K562 (cell line): ENCODE data around the gene ISLR2. TPM values are rescaled to one million over a fixed set of nuclear protein-coding genes. Genes with fewer than 3 reads are reported as not detected.

Experiments
- ATAC-seq: fragments of 200-7000 bp; cut with Tn5 transposase; 3 replicates; pipeline ENCODE4 v1.9.1; 2020; ENCODE audit warnings: moderate library complexity
- BruUV-seq: library from RNA; stranded (reverse); fragments of 400-500 nt; replicated peaks from 2 replicates; lab custom pipeline; 2021; lab: Mats Ljungman, UMichigan
- CTCF ChIA-PET: fragments of 300-600 bp; formaldehyde crosslinking; extraction: SDS; loops from one replicate; lab custom pipeline; 2021; ENCODE audit warnings: low intra/inter-chr PET ratio; lab: Yijun Ruan, JAX
- POLR2A ChIA-PET: fragments of 300-600, 350-650 bp; sonication (Branson Sonifier 250); formaldehyde crosslinking; extraction: SDS; loops from one replicate; lab custom pipeline; 2021; ENCODE audit warnings: antibody characterized with exemption, inconsistent platforms; lab: Yijun Ruan, JAX
- DNase-seq, 4 experiments: peaks; one replicate each; pipeline versions ENCODE4 v3.0.0 to v3.0.0-alpha.2; 2011 to 2018; ENCODE audit warnings: low spot score in 3 of 4, mixed read lengths in 3 of 4; ENCODE audit errors: extremely low read depth in 1 of 4
- FAIRE-seq: peaks from 2 replicates; lab custom pipeline; 2011; peaks lifted over from hg19 to GRCh38; lab: Jason Lieb, UNC
- H2AFZ ChIP-seq: 2 replicates; pipeline ENCODE4 v1.6.0; 2011; ENCODE audit warnings: low read depth, low read length, control low read depth, inconsistent platforms
- H3K27ac ChIP-seq: fragments of 200-600 bp; 3 replicates; pipeline ENCODE4 v1.8.0; 2011; ENCODE audit warnings: low read depth, mild to moderate bottlenecking, control low read depth, inconsistent platforms, low read length, moderate library complexity, mixed read lengths; ENCODE audit errors: extremely low read depth
- H3K27me3 ChIP-seq, 2 experiments: fragments of 300-600 bp in 1 of 2; 2 replicates in 1 of 2; 3 replicates in 1 of 2; pipeline versions ENCODE4 v1.6.0 to v1.8.0; 2011; ENCODE audit warnings: inconsistent platforms in 2 of 2, low read length in 2 of 2, mild to moderate bottlenecking in 1 of 2, mixed read lengths in 1 of 2, moderate library complexity in 1 of 2; ENCODE audit not compliant: control insufficient read depth in 2 of 2, insufficient read depth in 2 of 2
- H3K36me3 ChIP-seq: fragments of 300-600 bp; 3 replicates; pipeline ENCODE4 v1.8.0; 2011; ENCODE audit warnings: mild to moderate bottlenecking, low read length, inconsistent platforms; ENCODE audit not compliant: control insufficient read depth, insufficient read depth
- H3K4me1 ChIP-seq, 2 experiments: fragments of 200-600 bp in 1 of 2; replicated peaks in 1 of 2; 2 replicates in 1 of 2; 3 replicates in 1 of 2; pipeline versions ENCODE4 v1.5.1 to v1.8.0; 2011; ENCODE audit warnings: inconsistent platforms in 2 of 2, low read length in 2 of 2, mild to moderate bottlenecking in 1 of 2, mixed read lengths in 1 of 2, moderate library complexity in 1 of 2; ENCODE audit not compliant: control insufficient read depth in 2 of 2, insufficient read depth in 2 of 2
- H3K4me2 ChIP-seq: 2 replicates; pipeline ENCODE4 v1.6.1; 2011; ENCODE audit warnings: low read length, control low read depth, inconsistent platforms, mixed read lengths; ENCODE audit not compliant: insufficient read depth
- H3K4me3 ChIP-seq: fragments of 200-600 bp; sonication (generic), shearing (Covaris generic); 2 replicates; pipeline ENCODE4 v1.5.1; 2016; ENCODE audit warnings: control low read depth, inconsistent platforms
- H3K79me2 ChIP-seq: fragments of 200-600 bp; 3 replicates; pipeline ENCODE4 v1.8.0; 2011; ENCODE audit warnings: low read length, inconsistent platforms; ENCODE audit not compliant: control insufficient read depth, insufficient read depth
- H3K9ac ChIP-seq, 2 experiments: 2 replicates each; pipeline versions ENCODE4 v1.6.0 to v1.6.1; 2011; ENCODE audit warnings: low read depth in 2 of 2, low read length in 2 of 2, control low read depth in 1 of 2, inconsistent platforms in 1 of 2, mild to moderate bottlenecking in 1 of 2, mixed read lengths in 1 of 2; ENCODE audit not compliant: insufficient read depth in 1 of 2
- H3K9me1 ChIP-seq: one replicate; pipeline ENCODE4 v1.6.0; 2011; ENCODE audit warnings: inconsistent platforms, mild to moderate bottlenecking, low read length, moderate library complexity; ENCODE audit not compliant: control insufficient read depth, insufficient read depth
- H3K9me3 ChIP-seq: replicated peaks from 2 replicates; pipeline ENCODE4 v1.5.1; 2011; ENCODE audit warnings: low read depth, low read length, inconsistent platforms; ENCODE audit not compliant: control insufficient read depth, insufficient read depth
- H4K20me1 ChIP-seq: replicated peaks from 2 replicates; pipeline ENCODE4 v1.6.1; 2011; ENCODE audit warnings: low read length, inconsistent platforms, mixed read lengths; ENCODE audit not compliant: control insufficient read depth, insufficient read depth
- MEIS2 ChIP-seq: fragments of 450-650 bp; IDR thresholded peaks from 2 replicates; pipeline ENCODE4 v1.6.1; 2014; ENCODE audit warnings: mild to moderate bottlenecking; ENCODE audit not compliant: partially characterized antibody
- PRMT5 ChIP-seq: sonication (generic); formaldehyde crosslinking; IDR thresholded peaks from 2 replicates; pipeline ENCODE4 v1.5.0; 2020; ENCODE audit warnings: missing genetic modification reagents
- WGBS: fragments of 100-300 bp; shearing (Covaris generic); methylation state at CpG from one replicate; pipeline ENCODE4 v1.1.6; 2016; ENCODE audit warnings: low coverage, mixed read lengths; ENCODE audit not compliant: insufficient coverage; ENCODE audit errors: missing lambda C conversion rate; 5-methylcytosine and 5-hydroxymethylcytosine counted together
- in situ Hi-C: fragments of 300-500 bp; cut with MboI; formaldehyde crosslinking; loops from 4 replicates; pipeline ENCODE4 v1.15.0; 2018; ENCODE audit warnings: inconsistent platforms, mixed read lengths
- intact Hi-C: fragments of 100-400 bp; cut with micrococcal nuclease; formaldehyde crosslinking; loops from 2 replicates; pipeline ENCODE4 v1.14.2; 2022
- polyA plus RNA-seq, 8 experiments: library from polyadenylated mRNA; depleted of rRNA in 4 of 8; stranded (reverse) in 5 of 8; unstranded in 3 of 8; fragments of >200 nt; fragmentation: Nextera tagmentation in 2 of 8; fragmentation: Illumina TruSeq in 1 of 8; extraction: Ambion mirVana in 2 of 8; extraction: Trizol in 1 of 8; gene quantifications; 2 replicates each; pipeline versions ENCODE4 v1.2.1 to v1.2.3, GENCODE V29; 2011 to 2014; ENCODE audit warnings: inconsistent platforms in 1 of 8, missing spikeins in 1 of 8
- total RNA-seq, 7 experiments: library from RNA; depleted of rRNA in 6 of 7; stranded (reverse); fragments of >200 nt in 6 of 7; fragmentation: Illumina TruSeq in 2 of 7; extraction: Trizol in 2 of 7; gene quantifications; 2 replicates each; pipeline versions ENCODE4 v1.2.1 to v1.2.3, GENCODE V29; 2011 to 2021; ENCODE audit warnings: low replicate concordance in 1 of 7
- TF ChIP-seq, protein P1 (sequence below): sonication (generic); formaldehyde crosslinking; IDR thresholded peaks from 2 replicates; pipeline ENCODE4 v1.8.0; 2022; ENCODE audit warnings: mild to moderate bottlenecking, missing genetic modification reagents

ISLR2 gene
- total and polyA plus RNA-seq, 9 of the 15 experiments (the other 6 are each of a cell fraction or from before 2014, with no cell fraction given) = not detected

DNA sequence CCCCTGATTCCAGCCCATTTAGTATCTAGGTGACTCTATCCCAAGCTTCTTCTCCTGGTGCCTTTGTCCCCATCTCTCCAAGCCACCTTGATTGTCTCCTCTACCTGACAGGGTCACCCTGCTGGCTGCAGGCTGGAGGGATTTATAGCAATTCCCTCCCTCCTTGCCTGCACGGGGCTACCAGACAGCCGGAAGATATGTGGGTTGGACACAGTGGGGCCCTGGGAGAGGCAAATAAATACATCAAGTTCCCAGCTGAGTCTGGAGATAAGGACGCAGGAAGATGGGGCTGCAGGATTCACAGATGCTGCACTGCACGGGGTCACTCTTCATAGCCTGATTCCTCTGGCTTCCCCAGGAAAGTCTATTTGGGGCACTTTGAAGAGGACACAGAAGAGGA is 9.3 kb upstream of the ISLR2 start:
- WGBS = 0% methylated on average over 4 of the region's 4 CpGs

DNA sequence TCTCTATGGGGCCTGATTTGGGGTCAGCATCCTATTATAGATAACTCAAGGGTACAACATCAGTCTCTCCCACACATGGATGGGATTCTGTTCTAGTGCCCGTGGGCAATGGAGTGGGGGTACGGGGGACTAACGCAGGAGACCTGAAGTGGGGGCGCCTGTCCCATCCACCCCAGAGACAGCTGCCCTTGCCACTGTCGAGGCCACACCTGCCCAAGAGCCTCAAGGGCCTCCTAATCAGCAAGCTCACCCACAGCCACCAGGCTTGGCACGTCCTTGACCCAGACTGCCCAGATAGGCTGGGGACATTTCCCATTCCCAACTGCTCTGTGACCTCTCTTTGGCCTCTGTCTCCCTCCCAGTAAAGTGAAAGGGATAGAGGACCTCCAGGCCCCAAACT is 8.5 kb upstream of the ISLR2 start:
- FAIRE-seq (no peak), ATAC-seq (no peak), DNase-seq (no peak)
- H4K20me1 ChIP-seq = 0 out of 2 replicates have a peak, but pooled peaks cover 3% of the 10 kb centered on the region
- BruUV-seq = no TSS peak
- H3K4me3 ChIP-seq = no peak overlapping the region
- H2AFZ ChIP-seq = no peak overlapping the region
- no peaks in the 10 kb centered on the region for H3K79me2 ChIP-seq
- CTCF ChIA-PET = no interaction called here
- H3K4me1 ChIP-seq = no peaks in the 10 kb centered on the region
- in situ Hi-C loops (loop anchor here (10.0 kb wide), 1 partner anchor 67 kb away; no protein-coding TSS in a partner anchor), intact Hi-C loops (no loop called here)
- H3K27ac ChIP-seq = no peak overlapping the region
- no peaks in the 10 kb centered on the region for H3K36me3 ChIP-seq
- 0% methylated on average over 6 of the region's 6 CpGs for WGBS
- peaks cover 5 to 25% of the 10 kb centered on the region in 2 experiments; a peak in 3 of 5 replicates for H3K27me3 ChIP-seq
- no peak overlapping the region for H3K4me2 ChIP-seq
- POLR2A ChIA-PET = interaction anchor here (0.9 to 1.0 kb wide), 2 partner anchors 201 to 208 kb away, joined by 3 to 5 read pairs; no protein-coding TSS in a partner anchor
- H3K9me3 ChIP-seq = no peaks in the 10 kb centered on the region
- H3K9me1 ChIP-seq = no peaks in the 10 kb centered on the region
- no peak overlapping the region for H3K9ac ChIP-seq
- no peak for TF ChIP-seq PRMT5 (CRISPR knock-in tag)

More for the DNA sequence above, 9.3 kb upstream of the ISLR2 start:
- H3K9me1 ChIP-seq = no peaks in the 10 kb centered on the region
- H3K27me3 ChIP-seq = peaks cover 5 to 20% of the 10 kb centered on the region in 2 experiments; a peak in 3 of 5 replicates
- no TSS peak for BruUV-seq
- no peak overlapping the region for H2AFZ ChIP-seq
- no peak overlapping the region for H3K27ac ChIP-seq
- H3K4me3 ChIP-seq = no peak overlapping the region
- in situ Hi-C loops = loop anchor here (10.0 kb wide), 1 partner anchor 66 kb away; no protein-coding TSS in a partner anchor
- H3K4me1 ChIP-seq = no peaks in the 10 kb centered on the region
- no peaks in the 10 kb centered on the region for H3K36me3 ChIP-seq
- CTCF ChIA-PET = no interaction called here
- ATAC-seq = no peak
- no peaks in the 10 kb centered on the region for H3K79me2 ChIP-seq
- TF ChIP-seq, protein P1, sequence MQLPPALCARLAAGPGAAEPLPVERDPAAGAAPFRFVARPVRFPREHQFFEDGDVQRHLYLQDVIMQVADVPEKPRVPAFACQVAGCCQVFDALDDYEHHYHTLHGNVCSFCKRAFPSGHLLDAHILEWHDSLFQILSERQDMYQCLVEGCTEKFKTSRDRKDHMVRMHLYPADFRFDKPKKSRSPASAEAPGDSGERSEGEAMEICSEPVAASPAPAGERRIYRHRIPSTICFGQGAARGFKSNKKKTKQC = no peak
- peak; percentile 13 for TF ChIP-seq MEIS2
- TF ChIP-seq, all 486 proteins: peak for 1
- H3K9me3 ChIP-seq = no peaks in the 10 kb centered on the region
- intact Hi-C loops = no loop called here
- no peak for FAIRE-seq
- 0 out of 2 replicates have a peak, but pooled peaks cover 3% of the 10 kb centered on the region for H4K20me1 ChIP-seq
- H3K4me2 ChIP-seq = no peak overlapping the region
- H3K9ac ChIP-seq = no peak overlapping the region
- DNase-seq = no peak
- POLR2A ChIA-PET = no interaction called here
